Keratinocyte (primary cell): ENCODE results near the gene GYPB. TPM values are rescaled to one million over a fixed set of nuclear protein-coding genes. Genes with fewer than 3 reads are reported as not detected.
"Not testable (repeated sequence)": the region's sequence is repeated elsewhere in the genome, so short reads cannot be mapped to it uniquely, and the experiment has no call there.

Experiments
- DNase-seq: peaks from one replicate; pipeline ENCODE4 v3.0.0-alpha.2; 2011; ENCODE audit warnings: low read depth, missing footprints, low spot score
- FAIRE-seq: peaks from 2 replicates; lab custom pipeline; 2011; peaks lifted over from hg19 to GRCh38; lab: Jason Lieb, UNC
- H2AFZ ChIP-seq: 2 replicates; pipeline ENCODE4 v1.6.0; 2012; ENCODE audit warnings: low read length, control low read depth, inconsistent platforms; ENCODE audit not compliant: control insufficient read depth
- H3K27ac ChIP-seq: 2 replicates; pipeline ENCODE4 v1.5.1; 2011; ENCODE audit warnings: low read length; ENCODE audit not compliant: control insufficient read depth, insufficient read depth
- H3K27me3 ChIP-seq: 3 replicates; pipeline ENCODE4 v1.6.0; 2011; ENCODE audit warnings: low read length; ENCODE audit not compliant: control insufficient read depth, insufficient read depth; ENCODE audit errors: extremely low read depth
- H3K36me3 ChIP-seq, 2 experiments: 2 replicates in 1 of 2; 3 replicates in 1 of 2; pipeline ENCODE4 v1.5.1; 2011; ENCODE audit warnings: low read length in 2 of 2, mild to moderate bottlenecking in 1 of 2; ENCODE audit not compliant: control insufficient read depth in 2 of 2, insufficient read depth in 2 of 2; ENCODE audit errors: extremely low read depth in 1 of 2
- H3K4me1 ChIP-seq: 3 replicates; pipeline ENCODE4 v1.5.1; 2011; ENCODE audit warnings: low read length; ENCODE audit not compliant: control insufficient read depth, insufficient read depth; ENCODE audit errors: extremely low read depth
- H3K4me2 ChIP-seq: 3 replicates; pipeline ENCODE4 v1.6.0; 2011; ENCODE audit warnings: low read depth, low read length; ENCODE audit not compliant: control insufficient read depth, insufficient read depth; ENCODE audit errors: extremely low read depth
- H3K4me3 ChIP-seq, 3 experiments: fragments of 200-600 bp in 1 of 3; sonication (generic) in 1 of 3; 2 replicates in 2 of 3; 3 replicates in 1 of 3; pipeline ENCODE4 v1.5.1; 2011 to 2016; ENCODE audit warnings: low read length in 3 of 3, mild to moderate bottlenecking in 3 of 3, control low read depth in 2 of 3, inconsistent platforms in 1 of 3, low read depth in 1 of 3, mixed read lengths in 1 of 3, mixed run types in 1 of 3, moderate library complexity in 1 of 3; ENCODE audit not compliant: control insufficient read depth in 2 of 3, insufficient read depth in 2 of 3; ENCODE audit errors: extremely low read depth in 1 of 3
- H3K79me2 ChIP-seq: 2 replicates; pipeline ENCODE4 v1.6.0; 2012; ENCODE audit warnings: low read length; ENCODE audit not compliant: control insufficient read depth, insufficient read depth
- H3K9ac ChIP-seq: 3 replicates; pipeline ENCODE4 v1.6.0; 2011; ENCODE audit warnings: low read length; ENCODE audit not compliant: control insufficient read depth, insufficient read depth; ENCODE audit errors: extremely low read depth
- H3K9me1 ChIP-seq: 3 replicates; pipeline ENCODE4 v1.6.0; 2011; ENCODE audit warnings: low read length; ENCODE audit not compliant: control insufficient read depth, insufficient read depth; ENCODE audit errors: extremely low read depth
- H3K9me3 ChIP-seq: 2 replicates; pipeline ENCODE4 v1.5.1; 2012; ENCODE audit warnings: low read depth, low read length; ENCODE audit not compliant: control insufficient read depth
- H4K20me1 ChIP-seq: 3 replicates; pipeline ENCODE4 v1.6.0; 2011; ENCODE audit warnings: low read length; ENCODE audit not compliant: control insufficient read depth, insufficient read depth; ENCODE audit errors: extremely low read depth
- dilution Hi-C: fragments of 300-500 bp; cut with MboI; formaldehyde crosslinking; loops from one replicate; pipeline ENCODE4 v1.7.0; 2020; ENCODE audit warnings: low sequenced_read_pairs; ENCODE audit not compliant: extremely low pct_ligation_motif_present
- polyA minus RNA-seq, 3 experiments: library from RNA; depleted of rRNA, polyadenylated mRNA; stranded (reverse); fragments of >200 nt; gene quantifications; 1 replicate in 1 of 3; 2 replicates in 1 of 3; 3 replicates in 1 of 3; pipeline ENCODE4 v1.2.3, GENCODE V29; 2011
- polyA plus RNA-seq, 5 experiments: library from polyadenylated mRNA; depleted of rRNA in 3 of 5; stranded (reverse) in 3 of 5; stranded (forward) in 1 of 5; unstranded in 1 of 5; fragments of >200 nt; gene quantifications; 1 replicate in 1 of 5; 2 replicates in 3 of 5; 3 replicates in 1 of 5; pipeline versions ENCODE4 v1.2.1 to v1.2.3, GENCODE V29; 2011 to 2012; ENCODE audit warnings: missing spikeins in 2 of 5, low read depth in 1 of 5, low replicate concordance in 1 of 5

Gene GYPB
- polyA plus RNA-seq (not detected in 3 replicates), polyA minus RNA-seq (not detected in 3 replicates)
- not detected for polyA plus RNA-seq (2011; ENCODE audit: low read depth)
- not detected in 2 replicates for polyA plus RNA-seq (2011; cell fraction: cytosol; rRNA removed)
- not detected in 2 replicates for polyA plus RNA-seq (2011; cell fraction: nucleus; rRNA removed)
- not detected in 2 replicates for polyA plus RNA-seq (2012; ENCODE audit: low replicate concordance)
- not detected for polyA minus RNA-seq (2011; cell fraction: cytosol; rRNA and poly(A)+ RNA removed)
- not detected in 2 replicates for polyA minus RNA-seq (2011; cell fraction: nucleus; rRNA and poly(A)+ RNA removed)

GRCh38 chr4:144019277-144019676 is at the start of gene GYPB:
GYPB (minus strand) TSS chr4:144019380; CDS start chr4:144019287, 93 bp downstream.
- H3K4me2 ChIP-seq, H3K4me1 ChIP-seq, H3K9me3 ChIP-seq, H3K79me2 ChIP-seq, dilution Hi-C loops, H3K9me1 ChIP-seq, H3K9ac ChIP-seq, H3K4me3 ChIP-seq, H3K27me3 ChIP-seq, DNase-seq, H2AFZ ChIP-seq, FAIRE-seq, H3K27ac ChIP-seq, H3K36me3 ChIP-seq, H4K20me1 ChIP-seq: not testable (repeated sequence)

DNA sequence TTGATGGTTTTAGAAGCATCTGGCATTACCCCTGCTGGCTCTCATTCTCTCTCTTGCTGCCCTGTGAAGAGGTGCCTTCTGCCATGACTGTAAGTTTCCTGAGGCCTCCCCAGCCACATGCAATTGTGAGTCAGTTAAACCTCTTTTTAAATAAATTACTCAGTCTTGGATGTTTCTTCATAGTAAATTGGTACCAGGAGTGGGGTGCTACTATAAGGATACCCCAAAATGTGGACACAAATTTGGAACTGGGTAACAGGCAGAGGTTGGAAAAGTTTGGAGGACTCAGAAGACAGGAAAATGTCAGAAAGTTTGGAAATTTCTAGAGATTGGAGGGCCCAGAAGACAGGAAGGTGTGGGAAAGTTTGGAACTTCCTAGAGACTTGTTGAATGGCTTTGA is 42.4 kb upstream of the GYPB start:
- H3K9ac ChIP-seq, H3K27me3 ChIP-seq, FAIRE-seq, H4K20me1 ChIP-seq, H3K9me3 ChIP-seq, H3K79me2 ChIP-seq, DNase-seq, H3K4me1 ChIP-seq, H3K27ac ChIP-seq, dilution Hi-C loops, H3K4me3 ChIP-seq, H3K36me3 ChIP-seq, H3K4me2 ChIP-seq, H2AFZ ChIP-seq, H3K9me1 ChIP-seq: not testable (repeated sequence)

DNA sequence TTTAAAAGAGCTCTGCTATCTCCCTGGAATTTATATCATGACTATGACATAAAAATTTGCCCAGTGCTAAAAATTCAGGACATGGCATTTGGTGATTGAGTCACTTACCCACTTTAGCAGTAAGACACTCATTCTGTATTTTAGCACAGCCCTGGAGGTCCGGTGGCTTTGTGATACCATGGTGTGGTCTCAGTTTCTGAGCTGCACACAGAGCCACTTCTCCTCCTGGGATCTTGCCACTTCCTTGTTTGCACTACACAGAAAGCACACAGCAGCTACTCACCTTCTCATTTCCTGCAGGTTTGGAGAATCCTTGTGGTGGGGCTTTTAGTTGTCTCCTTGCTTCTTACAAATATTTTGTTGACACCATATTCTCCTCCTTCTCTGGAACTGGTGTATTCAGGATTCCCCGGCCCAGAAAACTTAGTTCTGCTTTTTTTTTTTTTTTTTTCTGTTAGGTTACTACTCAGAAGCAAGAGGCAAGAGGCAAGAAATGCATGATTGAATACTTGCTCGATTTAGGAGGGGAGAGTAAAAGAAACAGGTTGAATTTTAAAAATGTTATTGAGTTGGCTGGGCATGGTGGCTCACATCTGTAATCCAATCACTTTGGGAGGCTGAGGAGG is 41.2 kb upstream of the GYPB start:
- DNase-seq, H3K9me1 ChIP-seq, dilution Hi-C loops, H3K9me3 ChIP-seq, H2AFZ ChIP-seq, H3K79me2 ChIP-seq, FAIRE-seq, H3K27ac ChIP-seq, H3K4me2 ChIP-seq, H3K9ac ChIP-seq, H3K36me3 ChIP-seq, H3K27me3 ChIP-seq, H4K20me1 ChIP-seq, H3K4me3 ChIP-seq, H3K4me1 ChIP-seq: not testable (repeated sequence)
